ENCODE results near the gene MBD5.

DNA sequence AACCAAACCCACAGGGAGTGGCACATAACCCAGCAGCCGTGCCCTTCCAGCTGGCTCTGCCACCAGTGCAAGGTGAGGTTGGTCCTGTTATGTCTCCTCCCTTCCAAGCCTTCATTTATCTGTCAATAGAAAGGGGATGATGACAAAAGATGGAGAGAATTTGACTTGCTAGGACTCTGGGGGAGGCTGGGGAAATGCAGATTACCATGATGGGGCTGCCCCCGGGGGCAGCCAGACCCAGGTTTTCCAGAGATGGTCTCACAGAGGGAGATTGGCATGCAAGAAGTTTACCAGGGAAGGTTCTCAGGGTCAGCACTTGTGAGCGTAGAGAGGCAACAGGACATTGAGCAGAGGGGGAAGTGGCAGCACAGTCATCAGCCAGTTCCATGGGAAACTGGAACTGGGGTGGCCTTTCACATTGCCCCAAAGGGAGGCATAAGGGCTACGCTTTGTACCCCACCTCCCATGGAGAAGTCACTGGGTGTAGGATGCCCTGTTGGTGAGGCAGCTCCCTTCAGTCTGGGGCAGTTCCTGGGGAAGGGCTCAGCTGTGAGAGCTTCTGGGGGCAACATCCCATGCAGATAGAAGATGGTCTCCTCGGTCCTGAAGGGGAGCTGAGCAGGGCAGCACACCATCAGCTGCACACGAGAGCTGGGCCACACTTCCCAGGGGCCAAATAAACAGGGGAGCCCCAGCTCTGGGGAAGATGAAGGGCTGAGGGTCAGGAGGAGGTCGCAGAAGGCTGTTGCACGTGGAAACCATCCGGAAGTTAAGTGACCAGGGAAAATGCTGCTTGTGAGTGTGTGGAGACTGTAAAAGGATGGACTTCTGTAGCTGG lies 505.8 kb downstream of the MBD5 start:
- TF ChIP-seq, protein P1, sequence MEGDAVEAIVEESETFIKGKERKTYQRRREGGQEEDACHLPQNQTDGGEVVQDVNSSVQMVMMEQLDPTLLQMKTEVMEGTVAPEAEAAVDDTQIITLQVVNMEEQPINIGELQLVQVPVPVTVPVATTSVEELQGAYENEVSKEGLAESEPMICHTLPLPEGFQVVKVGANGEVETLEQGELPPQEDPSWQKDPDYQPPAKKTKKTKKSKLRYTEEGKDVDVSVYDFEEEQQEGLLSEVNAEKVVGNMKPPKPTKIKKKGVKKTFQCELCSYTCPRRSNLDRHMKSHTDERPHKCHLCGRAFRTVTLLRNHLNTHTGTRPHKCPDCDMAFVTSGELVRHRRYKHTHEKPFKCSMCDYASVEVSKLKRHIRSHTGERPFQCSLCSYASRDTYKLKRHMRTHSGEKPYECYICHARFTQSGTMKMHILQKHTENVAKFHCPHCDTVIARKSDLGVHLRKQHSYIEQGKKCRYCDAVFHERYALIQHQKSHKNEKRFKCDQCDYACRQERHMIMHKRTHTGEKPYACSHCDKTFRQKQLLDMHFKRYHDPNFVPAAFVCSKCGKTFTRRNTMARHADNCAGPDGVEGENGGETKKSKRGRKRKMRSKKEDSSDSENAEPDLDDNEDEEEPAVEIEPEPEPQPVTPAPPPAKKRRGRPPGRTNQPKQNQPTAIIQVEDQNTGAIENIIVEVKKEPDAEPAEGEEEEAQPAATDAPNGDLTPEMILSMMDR (conservative IDR thresholded peaks at IDR 0.05; ENCODE audit: low read depth, low read length), result no peak
- TF ChIP-seq FOS (IDR thresholded peaks at IDR 0.05; ENCODE audit: low read depth, low read length) (no peak), CHD1 (IDR thresholded peaks at IDR 0.05; ENCODE audit: low read depth, low read length) (no peak), POLR2A (IDR thresholded peaks at IDR 0.05; ENCODE audit: low read depth, low read length) (no peak), MAZ (IDR thresholded peaks at IDR 0.05; ENCODE audit: borderline replicate concordance, low read depth, low read length) (no peak), RFX5 (IDR thresholded peaks at IDR 0.05; ENCODE audit: low read depth, low read length) (no peak), RAD21 (IDR thresholded peaks at IDR 0.05; ENCODE audit: low read length) (no peak), NFE2L2 (IDR thresholded peaks at IDR 0.05; ENCODE audit: low read depth, low read length) (no peak), RCOR1 (IDR thresholded peaks at IDR 0.05; ENCODE audit: insufficient replicate concordance, low read length) (no peak), BHLHE40 (IDR thresholded peaks at IDR 0.05; ENCODE audit: low read depth, low read length) (no peak), SMC3 (IDR thresholded peaks at IDR 0.05; ENCODE audit: low read depth, low read length) (no peak)
- TF ChIP-seq, protein P2, sequence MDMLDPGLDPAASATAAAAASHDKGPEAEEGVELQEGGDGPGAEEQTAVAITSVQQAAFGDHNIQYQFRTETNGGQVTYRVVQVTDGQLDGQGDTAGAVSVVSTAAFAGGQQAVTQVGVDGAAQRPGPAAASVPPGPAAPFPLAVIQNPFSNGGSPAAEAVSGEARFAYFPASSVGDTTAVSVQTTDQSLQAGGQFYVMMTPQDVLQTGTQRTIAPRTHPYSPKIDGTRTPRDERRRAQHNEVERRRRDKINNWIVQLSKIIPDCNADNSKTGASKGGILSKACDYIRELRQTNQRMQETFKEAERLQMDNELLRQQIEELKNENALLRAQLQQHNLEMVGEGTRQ (IDR thresholded peaks at IDR 0.05; ENCODE audit: low read depth, low read length), result no peak

Data from IMR-90 (cell line).